Right ventricle myocardium inferior (tissue), 1 donor: ENCODE results near the gene AP1S2. TPM values are rescaled to one million over a fixed set of nuclear protein-coding genes. Genes with fewer than 3 reads are reported as not detected.

Experiments used
- ATAC-seq: fragments of 200-7000 bp; cut with Tn5 transposase; one replicate; pipeline ENCODE4 v1.9.1; 2020; ENCODE audit warnings: mild to moderate bottlenecking, moderate library complexity
- DNase-seq: peaks from one replicate; pipeline ENCODE4 v3.0.0; 2021; ENCODE audit errors: missing footprints
- intact Hi-C: fragments of 100-400 bp; cut with DNase I; formaldehyde crosslinking; loops from one replicate; pipeline ENCODE4 v1.11.0; 2022
- total RNA-seq: library from RNA; stranded (reverse); fragmentation: NEBNext Ultra II Directional; extraction: Animal tissue kit (Norgen Biotek cat#: 25700); gene quantifications from one replicate; pipeline ENCODE4 v1.2.1, GENCODE V29; 2021
- donor health status: DM: no; HTN: yes; CAD: no; lungs with severe emphysema.

AP1S2 gene
- total RNA-seq, 1 donor from 2014 or later = 154 TPM

GRCh38 chrX:15816886-15817285, 37.7 kb downstream of the AP1S2 start:
- ATAC-seq = no peak
- intact Hi-C loops = no loop called here
- no peak for DNase-seq

GRCh38 chrX:15816438-15816809, 38.2 kb downstream of the AP1S2 start:
- ATAC-seq = no peak
- intact Hi-C loops = no loop called here
- DNase-seq = no peak

- intact Hi-C loops = no loop called here
- DNase-seq (no peak), ATAC-seq (no peak)
These were observed 38.7 kb downstream of the AP1S2 start for GRCh38 chrX:15815779-15816437.

GRCh38 chrX:15814771-15815365, 39.7 kb downstream of the AP1S2 start:
- intact Hi-C loops = no loop called here
- ATAC-seq (no peak), DNase-seq (no peak)

- intact Hi-C loops = no loop called here
- no peak for ATAC-seq
- no peak for DNase-seq
These were observed 41.2 kb downstream of the AP1S2 start for GRCh38 chrX:15813416-15813815.

- DNase-seq (no peak), ATAC-seq (no peak)
- intact Hi-C loops = no loop called here
These were observed 42.2 kb downstream of the AP1S2 start for GRCh38 chrX:15812192-15812938.

GRCh38 chrX:15808254-15808653, 46.4 kb downstream of the AP1S2 start:
- DNase-seq (no peak), ATAC-seq (no peak)
- intact Hi-C loops = no loop called here

- no peak for DNase-seq
- ATAC-seq = no peak
- intact Hi-C loops = no loop called here
These were observed 50.0 kb downstream of the AP1S2 start for GRCh38 chrX:15804563-15804962.

- no peak for DNase-seq
- intact Hi-C loops = loop anchor here (10.0 kb wide), 1 partner anchor 103 kb away; no protein-coding TSS in a partner anchor
- no peak for ATAC-seq
These were observed 56.9 kb downstream of the AP1S2 start for GRCh38 chrX:15797707-15798106.

- no peak for ATAC-seq
- intact Hi-C loops = loop anchor here (10.0 kb wide), 1 partner anchor 96 kb away; no protein-coding TSS in a partner anchor
- no peak for DNase-seq
These were observed 63.8 kb downstream of the AP1S2 start for GRCh38 chrX:15790769-15791290.

- ATAC-seq = peak; percentile 98
- intact Hi-C loops = loop anchor here (10.0 kb wide), 1 partner anchor 95 kb away; no protein-coding TSS in a partner anchor
These were observed 64.4 kb downstream of the AP1S2 start, which contains the start of gene ZRSR2 for GRCh38 chrX:15789979-15790768. TSS of gene ZRSR2 (plus strand) at chrX:15790484. CDS start at chrX:15790496, 12 bp downstream.

GRCh38 chrX:15786915-15787314, 67.7 kb downstream of the AP1S2 start:
- intact Hi-C loops = no loop called here
- no peak for DNase-seq
- ATAC-seq = no peak

More at GRCh38 chrX:15789979-15790768, 64.4 kb downstream of the AP1S2 start, which contains the start of gene ZRSR2:
- peak; percentile 90 for DNase-seq

- DNase-seq = no peak
These were observed 69.3 kb downstream of the AP1S2 start for GRCh38 chrX:15785176-15785750.

GRCh38 chrX:15781961-15782699, 72.5 kb downstream of the AP1S2 start:
- intact Hi-C loops = no loop called here
- DNase-seq = no peak
- ATAC-seq = no peak

More at GRCh38 chrX:15785176-15785750, 69.3 kb downstream of the AP1S2 start:
- intact Hi-C loops = no loop called here
- no peak for ATAC-seq
